ENCODE measurements around the gene PNLIP.

DNA sequence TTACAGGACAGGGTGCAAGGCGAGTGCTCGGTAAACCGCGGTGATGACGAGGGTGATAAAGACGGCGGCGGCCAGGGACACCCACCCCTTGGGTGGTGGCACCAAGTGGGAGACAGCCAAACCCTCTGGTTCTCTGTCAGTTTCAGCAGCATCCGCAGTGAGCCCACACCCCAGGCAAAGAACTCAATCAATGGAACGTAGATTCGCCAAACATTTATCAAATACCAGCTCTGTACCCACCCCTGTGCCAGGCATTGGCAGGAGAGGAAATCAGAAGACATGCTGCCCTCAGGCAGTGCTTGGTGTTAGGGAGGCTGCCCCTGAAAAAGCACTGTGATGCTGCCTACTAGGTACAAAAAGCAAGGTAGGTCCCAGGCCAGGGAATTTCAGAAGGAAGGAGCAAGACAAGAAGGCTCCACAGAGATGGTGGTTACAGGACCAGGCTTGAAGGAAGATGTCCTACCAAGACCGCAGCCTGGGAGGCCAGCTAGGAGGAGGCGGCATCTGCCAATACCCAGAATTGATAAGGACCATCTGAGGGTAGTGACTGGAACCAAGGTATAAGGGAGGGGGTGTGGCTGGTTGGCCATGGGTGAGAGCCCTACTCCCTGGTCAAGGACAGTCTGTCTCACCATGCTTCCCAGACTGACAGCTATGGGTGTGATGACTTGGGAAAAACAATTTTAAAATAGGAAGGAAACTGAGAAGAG, 64.9 kb downstream of the PNLIP start:
- TF ChIP-seq POLR2AphosphoS5 (IDR thresholded peaks at IDR 0.05; ENCODE audit: control insufficient read depth, insufficient read depth, low read depth, low read length) = no peak
- TF ChIP-seq, protein P1, sequence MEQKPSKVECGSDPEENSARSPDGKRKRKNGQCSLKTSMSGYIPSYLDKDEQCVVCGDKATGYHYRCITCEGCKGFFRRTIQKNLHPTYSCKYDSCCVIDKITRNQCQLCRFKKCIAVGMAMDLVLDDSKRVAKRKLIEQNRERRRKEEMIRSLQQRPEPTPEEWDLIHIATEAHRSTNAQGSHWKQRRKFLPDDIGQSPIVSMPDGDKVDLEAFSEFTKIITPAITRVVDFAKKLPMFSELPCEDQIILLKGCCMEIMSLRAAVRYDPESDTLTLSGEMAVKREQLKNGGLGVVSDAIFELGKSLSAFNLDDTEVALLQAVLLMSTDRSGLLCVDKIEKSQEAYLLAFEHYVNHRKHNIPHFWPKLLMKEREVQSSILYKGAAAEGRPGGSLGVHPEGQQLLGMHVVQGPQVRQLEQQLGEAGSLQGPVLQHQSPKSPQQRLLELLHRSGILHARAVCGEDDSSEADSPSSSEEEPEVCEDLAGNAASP (IDR thresholded peaks at IDR 0.05) = no peak
- TF ChIP-seq ZNF217 (CRISPR knock-in tag; IDR thresholded peaks at IDR 0.05) = no peak
- no peak for TF ChIP-seq NFIC (IDR thresholded peaks at IDR 0.05)
- no peak for TF ChIP-seq SPI1 (IDR thresholded peaks at IDR 0.05; ENCODE audit: borderline replicate concordance, low read depth, low read length)
- TF ChIP-seq ZNF384 (IDR thresholded peaks at IDR 0.05; ENCODE audit: low read depth, low read length) = no peak
- TF ChIP-seq MYBL2 (IDR thresholded peaks at IDR 0.05; ENCODE audit: low read depth) = no peak
- no peak for TF ChIP-seq MYBL2 (CRISPR knock-in tag; IDR thresholded peaks at IDR 0.05; ENCODE audit: borderline replicate concordance)
- TF ChIP-seq ZNF175 (CRISPR knock-in tag; IDR thresholded peaks at IDR 0.05; ENCODE audit: low read depth) = no peak
- TF ChIP-seq, protein P2, sequence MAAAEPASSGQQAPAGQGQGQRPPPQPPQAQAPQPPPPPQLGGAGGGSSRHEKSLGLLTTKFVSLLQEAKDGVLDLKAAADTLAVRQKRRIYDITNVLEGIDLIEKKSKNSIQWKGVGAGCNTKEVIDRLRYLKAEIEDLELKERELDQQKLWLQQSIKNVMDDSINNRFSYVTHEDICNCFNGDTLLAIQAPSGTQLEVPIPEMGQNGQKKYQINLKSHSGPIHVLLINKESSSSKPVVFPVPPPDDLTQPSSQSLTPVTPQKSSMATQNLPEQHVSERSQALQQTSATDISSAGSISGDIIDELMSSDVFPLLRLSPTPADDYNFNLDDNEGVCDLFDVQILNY (CRISPR knock-in tag; IDR thresholded peaks at IDR 0.05) = no peak
- TF ChIP-seq TAF1 (IDR thresholded peaks at IDR 0.05; ENCODE audit: control insufficient read depth, extremely low read depth, insufficient read depth, low read length, severe bottlenecking) = no peak
- no peak for TF ChIP-seq CTCF (IDR thresholded peaks at IDR 0.05 in 2 of 3, conservative IDR thresholded peaks at IDR 0.05 in 1 of 3; ENCODE audit: insufficient read depth in 2 of 3, low read depth in 1 of 3, low read length in 3 of 3)
- TF ChIP-seq L3MBTL2 (IDR thresholded peaks at IDR 0.05) = no peak
- no peak for TF ChIP-seq ZFP1 (CRISPR knock-in tag; IDR thresholded peaks at IDR 0.05)
